Fibroblast of lung (primary cell): ENCODE measurements around the gene ZMYND19. TPM values are rescaled to one million over a fixed set of nuclear protein-coding genes. Genes with fewer than 3 reads are reported as not detected.
A peak's percentile ranks its signal among the peaks of the same experiment; 100 is the strongest.

Experiments
- DNase-seq, 2 donors: peaks; one replicate each; pipeline versions ENCODE4 v3.0.0 to v3.0.0-alpha.2; 2010; ENCODE audit warnings: low read depth in 2 of 2
- H2AFZ ChIP-seq: 2 replicates; pipeline ENCODE4 v1.5.1; 2012; ENCODE audit warnings: low read length, control low read depth, inconsistent platforms
- H3K27ac ChIP-seq: 2 replicates; pipeline ENCODE4 v1.5.1; 2011; ENCODE audit warnings: low read length, control low read depth; ENCODE audit not compliant: insufficient read depth
- H3K27me3 ChIP-seq: 2 replicates; pipeline ENCODE4 v1.5.1; 2011; ENCODE audit warnings: mild to moderate bottlenecking, low read length; ENCODE audit not compliant: control insufficient read depth, insufficient read depth
- H3K36me3 ChIP-seq: 2 replicates; pipeline ENCODE4 v1.5.1; 2011; ENCODE audit warnings: low read length; ENCODE audit not compliant: control insufficient read depth, insufficient read depth
- H3K4me1 ChIP-seq: 2 replicates; pipeline ENCODE4 v1.5.1; 2011; ENCODE audit warnings: low read length; ENCODE audit not compliant: control insufficient read depth, insufficient read depth; ENCODE audit errors: extremely low read depth
- H3K4me2 ChIP-seq: 2 replicates; pipeline ENCODE4 v1.5.1; 2011; ENCODE audit warnings: low read length, control low read depth; ENCODE audit not compliant: insufficient read depth; ENCODE audit errors: extremely low read depth
- H3K4me3 ChIP-seq, 4 experiments: fragments of 200-600 bp in 1 of 4; sonication (generic) in 1 of 4; replicated peaks in 1 of 4; 2 replicates each; pipeline ENCODE4 v1.5.1; 2011 to 2016; ENCODE audit warnings: low read length in 4 of 4, low read depth in 3 of 4, mild to moderate bottlenecking in 3 of 4, control low read depth in 2 of 4, inconsistent platforms in 1 of 4, mixed read lengths in 1 of 4; ENCODE audit not compliant: insufficient read depth in 1 of 4; ENCODE audit errors: control extremely low read depth in 1 of 4
- H3K79me2 ChIP-seq: 2 replicates; pipeline ENCODE4 v1.5.1; 2012; ENCODE audit warnings: mild to moderate bottlenecking, low read length, inconsistent platforms; ENCODE audit not compliant: control insufficient read depth, insufficient read depth
- H3K9ac ChIP-seq: 2 replicates; pipeline ENCODE4 v1.5.1; 2011; ENCODE audit warnings: mild to moderate bottlenecking, low read length, control low read depth; ENCODE audit not compliant: insufficient read depth
- H3K9me3 ChIP-seq: 2 replicates; pipeline ENCODE4 v1.5.1; 2012; ENCODE audit warnings: low read depth, low read length; ENCODE audit not compliant: control insufficient read depth, insufficient read depth
- H4K20me1 ChIP-seq: 2 replicates; pipeline ENCODE4 v1.5.1; 2011; ENCODE audit warnings: low read length; ENCODE audit not compliant: control insufficient read depth, insufficient read depth; ENCODE audit errors: extremely low read depth
- CTCF ChIP-seq, 2 donors: IDR thresholded peaks in 1 of 2; conservative IDR thresholded peaks in 1 of 2; 1 replicate in 1 of 2; 2 replicates in 1 of 2; pipeline ENCODE4 v1.5.1; 2011 to 2012; ENCODE audit warnings: low read length in 2 of 2, control low read depth in 1 of 2, inconsistent platforms in 1 of 2, low read depth in 1 of 2, mild to moderate bottlenecking in 1 of 2
- EZH2 ChIP-seq: IDR thresholded peaks from 2 replicates; pipeline ENCODE4 v1.5.1; 2012; ENCODE audit warnings: low read length, control low read depth, mild to moderate bottlenecking; ENCODE audit errors: missing control alignments
- polyA plus RNA-seq, 2 donors: library from polyadenylated mRNA; depleted of rRNA in 1 of 2; stranded (reverse) in 1 of 2; unstranded in 1 of 2; fragments of >200 nt; gene quantifications; 2 replicates each; pipeline ENCODE4 v1.2.1, GENCODE V29; 2011 to 2012; ENCODE audit warnings: missing spikeins in 1 of 2
- total RNA-seq: library from RNA; depleted of rRNA; stranded (reverse); fragments of >200 nt; gene quantifications from 2 replicates; pipeline ENCODE4 v1.2.1, GENCODE V29; 2014

Gene ZMYND19
- total and polyA plus RNA-seq, 2 donors (not counting 1 experiment from before 2014, with no cell fraction given) = 11.2 to 12.7 TPM

DNA sequence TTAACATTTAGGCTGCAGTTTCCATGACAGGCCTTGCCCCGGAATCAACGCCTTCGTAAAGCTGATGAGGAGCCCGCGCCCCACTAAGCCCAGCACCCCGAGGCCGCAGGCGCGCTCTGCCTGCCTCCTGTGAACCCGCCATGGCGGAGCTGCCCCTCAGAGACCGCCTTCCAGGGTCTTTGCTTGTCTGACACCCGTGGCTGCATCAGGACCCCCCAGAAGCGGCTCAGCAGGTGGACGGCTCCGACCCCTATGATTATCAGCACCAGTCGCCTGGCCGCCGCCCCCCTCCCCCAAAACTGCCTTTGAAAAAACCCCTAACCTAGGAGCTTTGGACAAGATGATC is 11.1 kb downstream of the ZMYND19 start:
- peaks cover 28% of the 10 kb centered on the region for H3K79me2 ChIP-seq
- peak overlapping the region; percentile 65 for H3K4me2 ChIP-seq
- H3K9me3 ChIP-seq = no peaks in the 10 kb centered on the region
- no peaks in the 10 kb centered on the region for H4K20me1 ChIP-seq
- TF ChIP-seq CTCF (conservative IDR thresholded peaks at IDR 0.05 in 1 of 2, IDR thresholded peaks at IDR 0.05 in 1 of 2; ENCODE audit: low read depth in 1 of 2, low read length in 2 of 2) (no peak), EZH2 (no peak)
- H3K27ac ChIP-seq = peak overlapping the region; percentile 69
- no peak for DNase-seq
- peak overlapping the region; percentile 57 for H2AFZ ChIP-seq
- H3K27me3 ChIP-seq = no peaks in the 10 kb centered on the region
- peaks cover 15% of the 10 kb centered on the region for H3K36me3 ChIP-seq
- peak overlapping the region; percentile 25 to 87 (median 71) for H3K4me3 ChIP-seq
- peak overlapping the region; percentile 55 for H3K9ac ChIP-seq
- H3K4me1 ChIP-seq = peaks cover 7% of the 10 kb centered on the region

DNA sequence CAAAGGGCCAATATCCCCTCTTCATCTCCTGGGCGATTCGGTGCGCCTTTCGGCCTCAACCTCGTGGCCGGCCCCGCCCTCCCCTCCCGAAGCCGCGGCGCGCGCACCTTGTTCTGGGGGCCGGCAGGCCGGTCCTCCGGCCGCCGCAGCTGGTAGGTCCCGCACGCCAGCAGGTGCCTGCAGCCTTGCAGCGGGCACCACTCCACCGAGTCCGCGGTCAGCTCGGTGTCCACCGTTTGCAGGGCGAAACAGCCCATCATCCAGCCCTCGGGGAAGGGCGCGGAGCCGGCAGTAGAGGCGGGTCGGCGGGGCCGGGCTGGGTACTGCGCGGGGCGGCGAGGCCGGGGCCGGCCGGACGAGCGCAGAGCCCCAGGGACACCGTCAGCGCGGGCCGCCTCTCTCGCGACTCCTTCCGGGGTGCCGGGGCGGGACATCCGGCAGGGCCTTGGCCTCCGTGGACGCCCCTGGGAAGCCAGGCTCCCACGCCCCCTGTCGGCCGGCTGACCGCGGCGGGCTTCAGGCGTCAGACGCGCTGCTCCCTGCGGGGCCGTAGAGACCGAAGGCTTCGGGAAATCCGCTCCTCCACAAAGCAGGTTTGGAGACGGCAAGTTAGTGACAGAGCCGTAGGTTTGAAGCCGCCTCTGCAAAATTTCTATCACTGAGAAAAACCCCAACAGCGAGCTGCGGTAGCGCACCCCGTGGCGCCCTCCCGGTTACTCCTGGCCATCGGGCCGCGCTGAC is 11.6 kb downstream of the ZMYND19 start, which contains the start of gene DPH7:
Gene DPH7 (minus strand): TSS at position 408 of the 741 bp plus-strand sequence. CDS start 148 bp downstream, at position 260.
- TF ChIP-seq CTCF (conservative IDR thresholded peaks at IDR 0.05 in 1 of 2, IDR thresholded peaks at IDR 0.05 in 1 of 2; ENCODE audit: low read depth in 1 of 2, low read length in 2 of 2) (peak; percentile 71 to 72), EZH2 (no peak)
- DNase-seq = peak; percentile 85 to 88
- peak within 1 kb of the TSS; percentile 94 for H3K4me2 ChIP-seq
- H3K27me3 ChIP-seq = no peaks in the 10 kb centered on the region
- H3K27ac ChIP-seq = peak within 1 kb of the TSS; percentile 69
- peaks cover 30% of the 10 kb centered on the region for H3K79me2 ChIP-seq
- H3K36me3 ChIP-seq = peaks cover 17% of the 10 kb centered on the region
- peak within 1 kb of the TSS; percentile 56 to 87 (median 80) for H3K4me3 ChIP-seq
- no peaks in the 10 kb centered on the region for H4K20me1 ChIP-seq
- H3K9ac ChIP-seq = peak within 1 kb of the TSS; percentile 75
- H3K9me3 ChIP-seq = no peaks in the 10 kb centered on the region
- peaks cover 7% of the 10 kb centered on the region for H3K4me1 ChIP-seq
- peak within 1 kb of the TSS; percentile 90 for H2AFZ ChIP-seq

DNA sequence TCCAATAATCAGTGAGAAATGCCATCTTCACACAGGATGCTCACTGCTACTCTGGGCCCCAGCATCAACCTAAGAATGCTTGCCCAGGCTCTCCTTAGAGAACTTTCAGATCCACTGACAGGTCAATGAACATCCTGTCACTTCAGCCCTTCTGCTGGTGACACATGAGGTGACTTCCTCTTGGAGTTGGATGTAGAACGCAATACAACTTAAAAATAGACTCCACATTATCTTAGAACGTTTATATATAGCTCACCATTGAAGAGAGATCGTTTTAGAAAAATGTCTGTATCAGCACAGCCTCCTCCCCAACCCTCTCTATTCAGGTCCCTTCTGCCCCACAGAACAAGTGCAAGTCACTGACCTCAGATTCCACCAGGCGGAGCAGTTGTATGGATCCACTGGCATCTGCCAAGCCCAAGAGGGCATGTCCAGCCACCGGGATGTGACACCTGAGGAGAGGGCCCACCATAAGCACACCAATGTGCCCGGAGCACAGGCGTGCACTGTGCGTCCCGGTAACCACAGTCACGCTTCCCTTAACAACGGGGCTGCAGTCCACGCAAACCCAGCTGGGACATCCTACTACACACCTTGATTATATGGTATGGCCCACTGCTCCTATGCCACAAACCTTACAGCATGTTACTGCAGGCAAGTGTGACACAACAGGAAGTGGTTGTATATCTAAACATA is 14.4 kb downstream of the ZMYND19 start:
- Histone ChIP-seq H3K4me1 (peaks cover 7% of the 10 kb centered on the region), H3K27me3 (no peaks in the 10 kb centered on the region), H3K27ac (no peak overlapping the region), H3K9ac (no peak overlapping the region), H3K4me2 (no peak overlapping the region), H3K9me3 (no peaks in the 10 kb centered on the region), H3K4me3 (no peak overlapping the region), H3K36me3 (peaks cover 9% of the 10 kb centered on the region), H2AFZ (no peak overlapping the region), H4K20me1 (no peaks in the 10 kb centered on the region), H3K79me2 (peaks cover 30% of the 10 kb centered on the region)
- no peak for TF ChIP-seq CTCF (conservative IDR thresholded peaks at IDR 0.05 in 1 of 2, IDR thresholded peaks at IDR 0.05 in 1 of 2; ENCODE audit: low read depth in 1 of 2, low read length in 2 of 2)
- TF ChIP-seq EZH2 = no peak
- no peak for DNase-seq
